Activated CD8-positive, alpha-beta T cell treated with anti-CD3 and anti-CD28 coated beads for 36 hours (primary cell): ENCODE data around the gene EN1. TPM values are rescaled to one million over a fixed set of nuclear protein-coding genes. Genes with fewer than 3 reads are reported as not detected.
A peak's percentile ranks its signal among the peaks of the same experiment; 100 is the strongest.

ENCODE experiments used
- ATAC-seq: fragments of 200-7000 bp; cut with Tn5 transposase; one replicate; pipeline ENCODE4 v1.10.0; 2021; ENCODE audit warnings: mild to moderate bottlenecking, moderate library complexity
- CTCF ChIA-PET: fragments of 350-600 bp; sonication (Branson Sonifier 250); formaldehyde crosslinking; loops from one replicate; lab custom pipeline; 2021; ENCODE audit warnings: antibody characterized with exemption; lab: Charles Lee
- POLR2A ChIA-PET: fragments of 350-600 bp; sonication (Branson Sonifier 250); formaldehyde crosslinking; loops from one replicate; lab custom pipeline; 2021; ENCODE audit warnings: antibody characterized with exemption; lab: Charles Lee
- DNase-seq: peaks from one replicate; pipeline ENCODE4 v3.0.0-alpha.2; 2020
- H3K27ac Mint-ChIP-seq: one replicate; pipeline ENCODE4 v1.8.0; 2021; ENCODE audit warnings: mild to moderate bottlenecking, mixed read lengths
- H3K27me3 Mint-ChIP-seq: one replicate; pipeline ENCODE4 v1.8.0; 2021; ENCODE audit warnings: mixed read lengths
- H3K36me3 Mint-ChIP-seq: one replicate; pipeline ENCODE4 v1.8.0; 2021; ENCODE audit warnings: low read depth, mixed read lengths
- H3K4me1 Mint-ChIP-seq: one replicate; pipeline ENCODE4 v1.8.0; 2021; ENCODE audit warnings: low read depth, mixed read lengths
- H3K4me3 Mint-ChIP-seq: one replicate; pipeline ENCODE4 v1.8.0; 2021; ENCODE audit warnings: mild to moderate bottlenecking, moderate library complexity, mixed read lengths
- H3K9me3 Mint-ChIP-seq: one replicate; pipeline ENCODE4 v1.8.0; 2021; ENCODE audit warnings: mixed read lengths
- CTCF ChIP-seq: fragments of 200-600 bp; IDR thresholded peaks from one replicate; pipeline ENCODE4 v1.8.0; 2022; ENCODE audit warnings: antibody characterized with exemption, mild to moderate bottlenecking
- intact Hi-C: fragments of 100-400 bp; cut with micrococcal nuclease; formaldehyde crosslinking; loops from one replicate; pipeline ENCODE4 v1.10.0; 2022
- total RNA-seq, 2 experiments: library from RNA; stranded (reverse); gene quantifications; one replicate each; pipeline ENCODE4 v1.2.3, GENCODE V29; 2021

The EN1 gene
- total RNA-seq, 2 experiments from 2014 or later, result not detected

- Mint-ChIP-seq H3K36me3 (no peaks in the 10 kb centered on the region), H3K9me3 (no peaks in the 10 kb centered on the region), H3K4me3 (peak overlapping the region; percentile 66), H3K4me1 (peaks cover 18% of the 10 kb centered on the region), H3K27ac (no peak overlapping the region), H3K27me3 (peaks cover 7% of the 10 kb centered on the region)
- peak; percentile 67 for DNase-seq
- CTCF ChIA-PET, result interaction anchor here (0.7 to 4.9 kb wide), 31 partner anchors 9 to 836 kb away, joined by 3 to 48 read pairs (median 4); no protein-coding TSS in a partner anchor
- intact Hi-C loops, result loop anchor here (2.0 to 5.0 kb wide), 3 partner anchors 244 to 384 kb away; no protein-coding TSS in a partner anchor
- POLR2A ChIA-PET, result no interaction called here
- ATAC-seq, result peak; percentile 88
- TF ChIP-seq CTCF, result peak; percentile 81
Measured at GRCh38 chr2:118882693-118883336, 35.4 kb upstream of the EN1 start.

- no peak overlapping the region for H3K4me3 Mint-ChIP-seq
- no peaks in the 10 kb centered on the region for H3K9me3 Mint-ChIP-seq
- H3K27ac Mint-ChIP-seq, result no peak overlapping the region
- no peaks in the 10 kb centered on the region for H3K36me3 Mint-ChIP-seq
- DNase-seq (peak; percentile 59), ATAC-seq (peak; percentile 83)
- peak; percentile 75 for TF ChIP-seq CTCF
- ChIA-PET POLR2A (no interaction called here), CTCF (interaction anchor here (0.7 to 4.9 kb wide), 45 partner anchors 10 to 813 kb away, joined by 3 to 48 read pairs (median 4); no protein-coding TSS in a partner anchor)
- peaks cover 18% of the 10 kb centered on the region for H3K4me1 Mint-ChIP-seq
- intact Hi-C loops, result loop anchor here (2.0 to 5.0 kb wide), 3 partner anchors 245 to 386 kb away; no protein-coding TSS in a partner anchor
- H3K27me3 Mint-ChIP-seq, result peaks cover 9% of the 10 kb centered on the region
Measured at GRCh38 chr2:118881490-118882129, 34.2 kb upstream of the EN1 start.

GRCh38 chr2:118880501-118880900, 33.1 kb upstream of the EN1 start:
- Mint-ChIP-seq H3K9me3 (no peaks in the 10 kb centered on the region), H3K36me3 (no peaks in the 10 kb centered on the region), H3K27ac (no peak overlapping the region), H3K4me1 (peaks cover 18% of the 10 kb centered on the region), H3K27me3 (peaks cover 18% of the 10 kb centered on the region), H3K4me3 (no peak overlapping the region)
- DNase-seq (no peak), ATAC-seq (no peak)
- ChIA-PET POLR2A (no interaction called here), CTCF (interaction anchor here (1.3 to 4.9 kb wide), 6 partner anchors 9 to 596 kb away, joined by 3 to 48 read pairs (median 10); no protein-coding TSS in a partner anchor)
- TF ChIP-seq CTCF, result no peak
- intact Hi-C loops, result loop anchor here (5.0 kb wide), 1 partner anchor 387 kb away; no protein-coding TSS in a partner anchor

- Mint-ChIP-seq H3K36me3 (no peaks in the 10 kb centered on the region), H3K9me3 (no peaks in the 10 kb centered on the region), H3K27ac (no peak overlapping the region), H3K4me3 (no peak overlapping the region), H3K27me3 (peaks cover 23% of the 10 kb centered on the region), H3K4me1 (peaks cover 18% of the 10 kb centered on the region)
- TF ChIP-seq CTCF, result no peak
- DNase-seq, result no peak
- intact Hi-C loops, result no loop called here
- ATAC-seq, result no peak
- ChIA-PET POLR2A (no interaction called here), CTCF (interaction anchor here (0.9 to 1.4 kb wide), 2 partner anchors 23 to 248 kb away, joined by 3 to 4 read pairs; no protein-coding TSS in a partner anchor)
Measured at GRCh38 chr2:118878531-118879149, 31.2 kb upstream of the EN1 start.
